SK-N-SH treated with all-trans-retinoic acid at 6 μM for 48 hours (cell line): Measurements from ENCODE around the gene GTF3A.

Experiments used
- CSRNP3 ChIP-seq: fragments of 250-450 bp; sonication (Bioruptor Pico); IDR thresholded peaks from 2 replicates; pipeline ENCODE4 v1.5.1; 2021; ENCODE audit warnings: mild to moderate bottlenecking, moderate library complexity
- PATZ1 ChIP-seq: fragments of 250-450 bp; sonication (Bioruptor Pico); IDR thresholded peaks from 2 replicates; pipeline ENCODE4 v1.8.0; 2020; ENCODE audit warnings: mild to moderate bottlenecking, moderate library complexity, borderline replicate concordance
- SNAI2 ChIP-seq: fragments of 250-450 bp; sonication (Bioruptor Pico); IDR thresholded peaks from 2 replicates; pipeline ENCODE4 v1.5.0; 2020; ENCODE audit warnings: mild to moderate bottlenecking, moderate library complexity

GRCh38 chr13:27403203-27403678 lies 21.2 kb upstream of the GTF3A start:
- TF ChIP-seq SNAI2, result no peak
- no peak for TF ChIP-seq CSRNP3 (CRISPR knock-in tag)
- no peak for TF ChIP-seq PATZ1
